A673 (cell line): ENCODE measurements around the gene SENP5.

Experiments
- CTCF ChIP-seq: fragments of 300-800, 200-600 bp; sonication (generic); conservative IDR thresholded peaks from 2 replicates; pipeline ENCODE4 v1.5.1; 2017; ENCODE audit warnings: low read depth, mild to moderate bottlenecking, antibody characterized with exemption, low read length, moderate library complexity, mixed read lengths
- EZH2 ChIP-seq: fragments of 200-600 bp; sonication (generic); IDR thresholded peaks from 2 replicates; pipeline ENCODE4 v1.6.1; 2017; ENCODE audit warnings: borderline replicate concordance, low read depth, mild to moderate bottlenecking, mixed read lengths, antibody characterized with exemption, low read length; ENCODE audit not compliant: poor library complexity, severe bottlenecking

- no peak for TF ChIP-seq CTCF
- TF ChIP-seq EZH2: no peak
These were observed 47.7 kb downstream of the SENP5 start for GRCh38 chr3:196915375-196915774.
